ENCODE data around the gene ESRRG. TPM values are rescaled to one million over a fixed set of nuclear protein-coding genes. Genes with fewer than 3 reads are reported as not detected.

ESRRG gene
- total and polyA plus RNA-seq, 12 donors: 3.8 to 49.5 (median 35.9) TPM

GRCh38 chr1:216606047-216606637 is 117.1 kb downstream of the ESRRG start:
- Histone ChIP-seq H3K4me1 (peaks cover 0 to 20% (median 0%) of the 10 kb centered on the region in 9 donors), H3K27ac (no peak overlapping the region), H3K4me3 (no peak overlapping the region), H3K9me3 (no peaks in the 10 kb centered on the region), H3K36me3 (no peaks in the 10 kb centered on the region), H3K27me3 (peaks cover 0 to under 1% (median 0%) of the 10 kb centered on the region in 7 donors)
- intact Hi-C loops (cut with DNase I): loop anchor here in 2 of 10 donors (10.0 kb wide), 2 partner anchors 109 to 119 kb away; partner anchors contain the start of gene ESRRG (in 1 of the 2)
- 36 to 41% methylated on average over 4 of the region's 4 CpGs for WGBS, 2 donors
- ATAC-seq (peak in 6 of 8 donors; percentile 6 to 72 (median 58)), DNase-seq (no peak)
- TF ChIP-seq CTCF (IDR thresholded peaks at IDR 0.05): no peak

GRCh38 chr1:216604771-216605170 is 118.5 kb downstream of the ESRRG start:
- 87 to 95% methylated on average over 1 of the region's 1 CpG for WGBS, 2 donors
- H3K9me3 ChIP-seq: no peaks in the 10 kb centered on the region
- no peak for TF ChIP-seq CTCF (IDR thresholded peaks at IDR 0.05)
- DNase-seq: no peak
- intact Hi-C loops (cut with DNase I): loop anchor here in 5 of 10 donors (1.0 to 10.0 kb wide), 5 partner anchors 28 to 120 kb away; partner anchors contain the start of gene ESRRG (in 2 of the 5)
- no peaks in the 10 kb centered on the region for H3K36me3 ChIP-seq
- H3K27me3 ChIP-seq: peaks cover 0 to 7% (median 0%) of the 10 kb centered on the region in 7 donors
- peaks cover 0 to 28% (median 7%) of the 10 kb centered on the region in 9 donors for H3K4me1 ChIP-seq
- no peak for ATAC-seq
- H3K4me3 ChIP-seq: no peak overlapping the region
- H3K27ac ChIP-seq: no peak overlapping the region

- ATAC-seq: peak; percentile 91 to 99 (median 95)
These were observed 122.3 kb downstream of the ESRRG start for GRCh38 chr1:216600730-216601609.

More at GRCh38 chr1:216600730-216601609, 122.3 kb downstream of the ESRRG start:
- no peaks in the 10 kb centered on the region for H3K9me3 ChIP-seq
- intact Hi-C loops (cut with DNase I): loop anchor here in 4 of 10 donors (5.0 to 10.0 kb wide), 4 partner anchors 86 to 124 kb away; partner anchors contain the start of gene ESRRG (in 2 of the 4)
- DNase-seq: peak; percentile 75 to 81
- no peaks in the 10 kb centered on the region for H3K36me3 ChIP-seq
- peak overlapping the region; percentile 45 to 78 (median 66) for H3K4me3 ChIP-seq
- WGBS, 2 donors: 1% methylated on average over 58 of the region's 58 CpGs
- peaks cover 0 to 7% (median 0%) of the 10 kb centered on the region in 7 donors for H3K27me3 ChIP-seq
- H3K27ac ChIP-seq: peak overlapping the region; percentile 87 to 98 (median 96)
- H3K4me1 ChIP-seq: peaks cover 0 to 25% (median 7%) of the 10 kb centered on the region in 9 donors
- TF ChIP-seq CTCF (IDR thresholded peaks at IDR 0.05): peak; percentile 14 to 74 (median 52)
